Activated T-cell treated with anti-CD3 and anti-CD28 coated beads, Interleukin-2, amount 50 U/mL, for 4 hours (primary cell): ENCODE data around the gene ATP5F1A. TPM values are rescaled to one million over a fixed set of nuclear protein-coding genes. Genes with fewer than 3 reads are reported as not detected.
A peak's percentile ranks its signal among the peaks of the same experiment; 100 is the strongest.

ENCODE experiments used
- ATAC-seq, 2 donors: fragments of 200-7000 bp; cut with Tn5 transposase; one replicate each; pipeline ENCODE4 v1.10.0; 2021
- DNase-seq: peaks from one replicate; pipeline ENCODE4 v3.0.0-alpha.2; 2020
- H3K27me3 Mint-ChIP-seq: one replicate; pipeline ENCODE4 v1.8.0; 2021; ENCODE audit warnings: low read depth, mixed read lengths
- H3K36me3 Mint-ChIP-seq: one replicate; pipeline ENCODE4 v1.8.0; 2022; ENCODE audit warnings: mixed read lengths; ENCODE audit not compliant: insufficient read depth
- H3K4me1 Mint-ChIP-seq: one replicate; pipeline ENCODE4 v1.8.0; 2021; ENCODE audit warnings: low read depth, mixed read lengths
- H3K4me3 Mint-ChIP-seq: one replicate; pipeline ENCODE4 v1.8.0; 2021; ENCODE audit warnings: mild to moderate bottlenecking, moderate library complexity, mixed read lengths
- H3K9me3 Mint-ChIP-seq: one replicate; pipeline ENCODE4 v1.8.0; 2021; ENCODE audit warnings: mixed read lengths
- total RNA-seq, 3 donors: library from RNA; stranded (reverse); gene quantifications; one replicate each; pipeline ENCODE4 v1.2.1, GENCODE V29; 2021

ATP5F1A gene
- total RNA-seq, 3 donors from 2014 or later: 459 to 501 (median 492) TPM

- Mint-ChIP-seq H3K27me3 (no peaks in the 10 kb centered on the region), H3K4me3 (no peak overlapping the region), H3K9me3 (no peaks in the 10 kb centered on the region), H3K4me1 (peaks cover 33% of the 10 kb centered on the region), H3K36me3 (peaks cover 7% of the 10 kb centered on the region)
- ATAC-seq (no peak), DNase-seq (no peak)
Observed at GRCh38 chr18:46046688-46047087, 51.4 kb downstream of the ATP5F1A start.

GRCh38 chr18:46046126-46046525 is 52.0 kb downstream of the ATP5F1A start:
- ATAC-seq: no peak
- Mint-ChIP-seq H3K4me1 (peaks cover 31% of the 10 kb centered on the region), H3K4me3 (no peak overlapping the region), H3K9me3 (no peaks in the 10 kb centered on the region), H3K27me3 (no peaks in the 10 kb centered on the region), H3K36me3 (peaks cover 7% of the 10 kb centered on the region)
- no peak for DNase-seq

- Mint-ChIP-seq H3K27me3 (no peaks in the 10 kb centered on the region), H3K4me1 (peaks cover 41% of the 10 kb centered on the region), H3K9me3 (no peaks in the 10 kb centered on the region), H3K4me3 (no peak overlapping the region), H3K36me3 (peaks cover 16% of the 10 kb centered on the region)
- ATAC-seq: peak; percentile 66 to 73
- no peak for DNase-seq
Observed at GRCh38 chr18:46042571-46043123, 55.4 kb downstream of the ATP5F1A start.

- Mint-ChIP-seq H3K36me3 (peaks cover 17% of the 10 kb centered on the region), H3K9me3 (no peaks in the 10 kb centered on the region), H3K4me1 (peaks cover 36% of the 10 kb centered on the region), H3K4me3 (no peak overlapping the region), H3K27me3 (no peaks in the 10 kb centered on the region)
- DNase-seq: no peak
- ATAC-seq: peak in 1 of 2 donors; percentile 21
Observed at GRCh38 chr18:46040747-46041104, 57.4 kb downstream of the ATP5F1A start.

GRCh38 chr18:46040033-46040746 is 57.9 kb downstream of the ATP5F1A start:
- peaks cover 20% of the 10 kb centered on the region for H3K36me3 Mint-ChIP-seq

GRCh38 chr18:46037512-46038305 is 60.4 kb downstream of the ATP5F1A start:
- ATAC-seq (no peak), DNase-seq (no peak)
- Mint-ChIP-seq H3K4me1 (peaks cover 26% of the 10 kb centered on the region), H3K4me3 (no peak overlapping the region), H3K9me3 (no peaks in the 10 kb centered on the region), H3K27me3 (no peaks in the 10 kb centered on the region), H3K36me3 (peaks cover 25% of the 10 kb centered on the region)

More at GRCh38 chr18:46040033-46040746, 57.9 kb downstream of the ATP5F1A start:
- H3K27me3 Mint-ChIP-seq: no peaks in the 10 kb centered on the region
- no peak overlapping the region for H3K4me3 Mint-ChIP-seq
- peaks cover 36% of the 10 kb centered on the region for H3K4me1 Mint-ChIP-seq
- H3K9me3 Mint-ChIP-seq: no peaks in the 10 kb centered on the region
- no peak for DNase-seq
- no peak for ATAC-seq

- ATAC-seq: no peak
- H3K4me1 Mint-ChIP-seq: peaks cover 13% of the 10 kb centered on the region
- DNase-seq: no peak
- peaks cover 3% of the 10 kb centered on the region for H3K9me3 Mint-ChIP-seq
- peaks cover 22% of the 10 kb centered on the region for H3K36me3 Mint-ChIP-seq
- H3K27me3 Mint-ChIP-seq: peaks cover 1% of the 10 kb centered on the region
- H3K4me3 Mint-ChIP-seq: no peak overlapping the region
Observed at GRCh38 chr18:46035696-46036680, 62.1 kb downstream of the ATP5F1A start.

- DNase-seq: no peak
- ATAC-seq: no peak
- Mint-ChIP-seq H3K4me3 (no peak overlapping the region), H3K27me3 (peaks cover 1% of the 10 kb centered on the region), H3K36me3 (peaks cover 16% of the 10 kb centered on the region), H3K4me1 (no peaks in the 10 kb centered on the region), H3K9me3 (peaks cover 4% of the 10 kb centered on the region)
Observed at GRCh38 chr18:46034230-46034629, 63.9 kb downstream of the ATP5F1A start.

- no peak overlapping the region for H3K4me3 Mint-ChIP-seq
- H3K27me3 Mint-ChIP-seq: peaks cover 7% of the 10 kb centered on the region
- ATAC-seq (no peak), DNase-seq (no peak)
- peaks cover 4% of the 10 kb centered on the region for H3K9me3 Mint-ChIP-seq
- peaks cover 11% of the 10 kb centered on the region for H3K36me3 Mint-ChIP-seq
- peaks cover 15% of the 10 kb centered on the region for H3K4me1 Mint-ChIP-seq
Observed at GRCh38 chr18:46031741-46032140, 66.4 kb downstream of the ATP5F1A start.

Other genes starting within 250 kb of the ATP5F1A start
- 1 to 10 TPM; 7.8 to 9.8 (median 7.9) TPM for gene EPG5, start 131.0 kb downstream of the ATP5F1A start, total RNA-seq
- 10 to 100 TPM; 15.8 to 16.6 (median 16.4) TPM for gene PSTPIP2, start 26.0 kb downstream of the ATP5F1A start, total RNA-seq
- 10 to 100 TPM; 34.7 to 42.4 (median 37.0) TPM for gene HAUS1, start 6.1 kb upstream of the ATP5F1A start, total RNA-seq